Thoracic aorta (tissue), 2 donors: ENCODE data around the gene THEMIS. TPM values are rescaled to one million over a fixed set of nuclear protein-coding genes. Genes with fewer than 3 reads are reported as not detected.

Source experiments
- ATAC-seq: fragments of 150-250 bp; one replicate; pipeline ENCODE4 v1.8.0; 2017; ENCODE audit warnings: low read depth; ENCODE audit not compliant: insufficient number of reproducible peaks, low FRiP score
- DNase-seq: peaks from one replicate; pipeline ENCODE4 v3.0.0-alpha.2; 2020; ENCODE audit warnings: low spot score
- H3K27ac ChIP-seq, 2 donors: fragments of 200-600 bp; sonication (generic); 1 replicate in 1 of 2; 2 replicates in 1 of 2; pipeline ENCODE4 v1.5.1; 2016; ENCODE audit warnings: mild to moderate bottlenecking in 2 of 2, moderate library complexity in 2 of 2
- H3K27me3 ChIP-seq: fragments of 200-600 bp; sonication (generic); replicated peaks from 2 replicates; pipeline ENCODE4 v1.6.0; 2016; ENCODE audit warnings: mild to moderate bottlenecking; ENCODE audit not compliant: insufficient read depth
- H3K36me3 ChIP-seq: fragments of 200-600 bp; sonication (generic); one replicate; pipeline ENCODE4 v1.5.1; 2016
- H3K4me1 ChIP-seq, 2 donors: fragments of 200-600 bp; sonication (generic); 1 replicate in 1 of 2; 2 replicates in 1 of 2; pipeline versions ENCODE4 v1.5.1 to v1.6.0; 2016; ENCODE audit warnings: low read depth in 2 of 2, mild to moderate bottlenecking in 1 of 2; ENCODE audit not compliant: control insufficient read depth in 1 of 2
- H3K4me3 ChIP-seq: fragments of 200-600 bp; sonication (generic); 2 replicates; pipeline ENCODE4 v1.5.1; 2016; ENCODE audit warnings: mild to moderate bottlenecking
- H3K9me3 ChIP-seq: fragments of 200-600 bp; sonication (generic); 2 replicates; pipeline ENCODE4 v1.5.1; 2016
- total RNA-seq, 2 donors: library from RNA; depleted of rRNA; stranded (reverse); fragments of >200 nt; gene quantifications; one replicate each; pipeline versions ENCODE4 v1.1.0 to v1.2.3, GENCODE V29; 2016
- TF ChIP-seq, protein P1 (sequence below): fragments of 200-600 bp; sonication (generic); IDR thresholded peaks from one replicate; pipeline ENCODE4 v1.5.1; 2019; ENCODE audit warnings: antibody characterized with exemption

THEMIS gene
- total RNA-seq, 2 donors from 2014 or later = 1.6 to 1.9 TPM

DNA sequence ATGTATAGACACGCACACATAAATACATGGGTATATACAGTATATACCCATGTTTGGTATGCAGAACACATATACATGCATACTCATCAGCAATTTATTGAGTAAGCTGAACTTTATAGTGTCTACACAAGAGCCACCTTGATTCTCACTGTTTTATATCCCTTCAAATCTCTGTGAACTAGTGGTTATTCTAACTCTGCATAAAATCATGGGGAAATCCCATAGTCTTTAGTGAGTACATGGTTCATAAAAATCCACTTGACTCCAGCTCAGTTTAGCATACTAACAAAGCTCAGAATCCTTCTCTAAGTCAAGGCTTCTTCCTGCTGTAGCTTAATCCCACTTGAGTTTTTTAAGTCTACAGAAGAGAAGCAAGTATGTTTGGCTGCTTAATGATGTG lies 104.1 kb downstream of the THEMIS start:
- TF ChIP-seq, protein P1, sequence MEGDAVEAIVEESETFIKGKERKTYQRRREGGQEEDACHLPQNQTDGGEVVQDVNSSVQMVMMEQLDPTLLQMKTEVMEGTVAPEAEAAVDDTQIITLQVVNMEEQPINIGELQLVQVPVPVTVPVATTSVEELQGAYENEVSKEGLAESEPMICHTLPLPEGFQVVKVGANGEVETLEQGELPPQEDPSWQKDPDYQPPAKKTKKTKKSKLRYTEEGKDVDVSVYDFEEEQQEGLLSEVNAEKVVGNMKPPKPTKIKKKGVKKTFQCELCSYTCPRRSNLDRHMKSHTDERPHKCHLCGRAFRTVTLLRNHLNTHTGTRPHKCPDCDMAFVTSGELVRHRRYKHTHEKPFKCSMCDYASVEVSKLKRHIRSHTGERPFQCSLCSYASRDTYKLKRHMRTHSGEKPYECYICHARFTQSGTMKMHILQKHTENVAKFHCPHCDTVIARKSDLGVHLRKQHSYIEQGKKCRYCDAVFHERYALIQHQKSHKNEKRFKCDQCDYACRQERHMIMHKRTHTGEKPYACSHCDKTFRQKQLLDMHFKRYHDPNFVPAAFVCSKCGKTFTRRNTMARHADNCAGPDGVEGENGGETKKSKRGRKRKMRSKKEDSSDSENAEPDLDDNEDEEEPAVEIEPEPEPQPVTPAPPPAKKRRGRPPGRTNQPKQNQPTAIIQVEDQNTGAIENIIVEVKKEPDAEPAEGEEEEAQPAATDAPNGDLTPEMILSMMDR = no peak
- H3K27me3 ChIP-seq = no peaks in the 10 kb centered on the region
- no peaks in the 10 kb centered on the region for H3K9me3 ChIP-seq
- DNase-seq (no peak), ATAC-seq (no peak)
- H3K4me3 ChIP-seq = no peak overlapping the region
- no peak overlapping the region for H3K27ac ChIP-seq
- no peaks in the 10 kb centered on the region for H3K4me1 ChIP-seq
- H3K36me3 ChIP-seq = no peaks in the 10 kb centered on the region

DNA sequence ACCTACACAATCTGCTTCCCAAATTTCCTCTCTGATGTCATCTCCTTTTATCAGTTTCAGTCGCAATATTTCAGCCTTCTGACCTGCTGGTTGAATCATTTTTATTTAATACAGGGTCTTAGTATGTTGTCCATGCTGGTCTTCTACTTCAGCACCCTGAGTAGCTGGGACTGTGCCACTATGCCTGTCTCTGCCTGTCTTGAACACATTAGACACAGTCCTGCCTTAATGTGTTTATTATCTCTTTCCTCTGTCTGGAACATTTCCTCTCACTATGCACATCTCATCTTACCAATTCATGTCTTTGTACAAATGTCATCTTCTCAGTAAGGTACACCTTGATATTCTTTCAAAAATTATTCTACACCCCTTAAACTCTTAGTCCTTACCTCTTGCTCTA lies 106.5 kb downstream of the THEMIS start:
- H3K27me3 ChIP-seq = no peaks in the 10 kb centered on the region
- ATAC-seq (no peak), DNase-seq (no peak)
- H3K36me3 ChIP-seq = no peaks in the 10 kb centered on the region
- H3K9me3 ChIP-seq = no peaks in the 10 kb centered on the region
- H3K4me3 ChIP-seq = no peak overlapping the region
- H3K4me1 ChIP-seq = no peaks in the 10 kb centered on the region
- TF ChIP-seq, protein P1 = no peak
- H3K27ac ChIP-seq = no peak overlapping the region

DNA sequence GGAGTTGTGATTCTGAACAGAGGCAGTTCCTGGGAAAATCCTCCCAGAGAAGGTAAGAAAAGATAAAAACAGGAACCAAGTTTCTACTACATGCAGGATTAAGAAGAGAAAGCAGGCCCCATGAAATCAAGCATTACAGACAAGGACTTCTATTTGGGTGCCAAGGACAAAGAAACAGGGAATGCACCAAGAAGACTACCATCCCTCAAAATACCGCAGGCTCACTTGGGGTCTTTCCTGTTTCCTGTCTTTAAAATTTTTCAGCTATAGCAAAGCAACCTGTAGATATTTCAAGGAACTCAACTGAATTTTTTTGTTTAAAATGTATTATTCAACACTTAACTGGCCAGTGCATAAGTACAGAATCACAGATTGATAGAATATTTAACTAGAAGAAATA lies 107.5 kb downstream of the THEMIS start:
- H3K36me3 ChIP-seq = no peaks in the 10 kb centered on the region
- TF ChIP-seq, protein P1 = no peak
- H3K27ac ChIP-seq = no peak overlapping the region
- DNase-seq (no peak), ATAC-seq (no peak)
- no peak overlapping the region for H3K4me3 ChIP-seq
- no peaks in the 10 kb centered on the region for H3K4me1 ChIP-seq
- no peaks in the 10 kb centered on the region for H3K27me3 ChIP-seq
- no peaks in the 10 kb centered on the region for H3K9me3 ChIP-seq

DNA sequence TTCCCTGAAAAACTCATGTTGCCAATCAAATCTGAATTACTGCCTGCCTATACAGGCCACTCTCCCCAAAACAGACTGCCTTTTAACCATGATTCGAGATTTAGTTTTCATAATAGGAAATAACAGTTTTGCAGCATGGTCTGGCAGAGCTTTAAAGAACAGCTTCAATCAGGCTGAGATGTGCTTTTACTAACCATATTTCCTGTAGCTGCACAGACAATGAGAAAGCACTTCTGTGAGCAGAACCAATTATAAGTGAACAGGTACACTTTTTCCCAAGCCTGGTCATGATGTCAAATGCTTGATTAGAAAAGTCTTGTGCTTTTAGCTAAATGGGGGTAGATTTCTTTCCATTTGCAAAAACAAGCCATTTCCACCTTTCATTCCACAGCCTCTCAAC lies 108.2 kb downstream of the THEMIS start:
- Histone ChIP-seq H3K4me3 (no peak overlapping the region), H3K27ac (no peak overlapping the region), H3K9me3 (no peaks in the 10 kb centered on the region), H3K4me1 (no peaks in the 10 kb centered on the region), H3K36me3 (no peaks in the 10 kb centered on the region), H3K27me3 (no peaks in the 10 kb centered on the region)
- TF ChIP-seq, protein P1 = no peak
- ATAC-seq (no peak), DNase-seq (no peak)

DNA sequence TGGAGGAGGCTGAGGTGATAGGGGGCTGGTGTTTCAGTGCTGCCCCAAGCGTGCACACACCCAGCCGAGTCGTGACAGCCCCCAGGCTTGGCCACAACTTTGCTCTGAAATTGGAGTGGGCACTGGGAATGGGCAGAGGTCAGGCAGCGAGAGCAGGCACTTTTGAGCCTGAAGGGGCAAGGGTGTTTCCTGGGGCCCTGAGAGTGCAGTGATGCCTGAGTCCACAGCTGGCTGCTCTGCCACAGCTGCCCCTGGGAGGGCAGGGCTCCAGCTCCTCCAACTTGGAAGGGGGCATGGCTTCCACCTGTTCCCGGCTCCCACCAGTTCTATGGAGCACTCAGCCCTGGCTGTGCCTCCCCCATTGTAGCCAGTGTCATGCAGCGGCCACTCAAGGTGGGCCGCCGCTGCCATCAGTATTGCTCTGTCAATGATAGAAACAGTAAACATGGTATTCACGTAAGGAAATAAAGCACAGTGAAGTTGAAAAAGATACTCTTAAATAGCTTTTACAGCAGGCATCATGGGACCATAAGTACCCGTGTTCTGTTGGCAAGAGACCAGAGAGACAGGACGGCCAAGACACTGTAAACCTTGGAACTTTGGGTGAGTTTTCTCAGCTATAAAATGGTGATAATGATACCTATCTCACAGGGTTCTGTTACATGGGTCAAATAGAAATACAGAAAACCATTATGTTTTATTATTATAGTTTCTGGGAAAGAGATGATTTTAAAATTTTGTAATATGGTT lies 108.9 kb downstream of the THEMIS start:
- no peaks in the 10 kb centered on the region for H3K27me3 ChIP-seq
- DNase-seq (no peak), ATAC-seq (no peak)
- TF ChIP-seq, protein P1 = no peak
- H3K36me3 ChIP-seq = no peaks in the 10 kb centered on the region
- H3K4me3 ChIP-seq = no peak overlapping the region
- H3K9me3 ChIP-seq = no peaks in the 10 kb centered on the region
- H3K27ac ChIP-seq = no peak overlapping the region
- H3K4me1 ChIP-seq = no peaks in the 10 kb centered on the region
